NOMO-1 treated with DMSO at 0.1 percent for 48 hours (cell line): ENCODE data around the gene KLF18.
"Not testable (repeated sequence)": the region's sequence is repeated elsewhere in the genome, so short reads cannot be mapped to it uniquely, and the experiment has no call there.

Source experiments
- DNase-seq: peaks from one replicate; lab custom pipeline; 2025; ENCODE audit not compliant: unreplicated experiment; lab: John Stamatoyannopoulos, UW

The KLF18 gene

GRCh38 chr1:44141531-44141930, at the start of gene KLF18:
TSS of gene KLF18 (minus strand) at chr1:44141631. CDS start at chr1:44141631, 0 bp downstream.
- DNase-seq = no peak

- no peak for DNase-seq
These were observed 33.2 kb upstream of the KLF18 start for GRCh38 chr1:44174630-44175029.

GRCh38 chr1:44170281-44170823, 28.9 kb upstream of the KLF18 start:
- no peak for DNase-seq

GRCh38 chr1:44168520-44169098, 27.2 kb upstream of the KLF18 start:
- no peak for DNase-seq

- no peak for DNase-seq
These were observed 20.1 kb upstream of the KLF18 start for GRCh38 chr1:44161546-44161945.

- DNase-seq = no peak
These were observed 17.4 kb upstream of the KLF18 start for GRCh38 chr1:44158871-44159270.

GRCh38 chr1:44157903-44158302, 16.5 kb upstream of the KLF18 start:
- DNase-seq = no peak

- no peak for DNase-seq
These were observed 12.6 kb upstream of the KLF18 start for GRCh38 chr1:44154049-44154448.

GRCh38 chr1:44152692-44153091, 11.3 kb upstream of the KLF18 start:
- no peak for DNase-seq

- no peak for DNase-seq
These were observed 10.4 kb upstream of the KLF18 start for GRCh38 chr1:44151808-44152207.

- DNase-seq = no peak
These were observed 9.9 kb upstream of the KLF18 start for GRCh38 chr1:44151332-44151731.

- DNase-seq = no peak
These were observed 6.2 kb upstream of the KLF18 start for GRCh38 chr1:44147582-44147981.

- DNase-seq = no peak
These were observed 5.3 kb upstream of the KLF18 start for GRCh38 chr1:44146536-44147361.

GRCh38 chr1:44144962-44145756, 3.7 kb upstream of the KLF18 start:
- DNase-seq = no peak

- DNase-seq = not testable (repeated sequence)
These were observed 1.9 kb downstream of the KLF18 start for GRCh38 chr1:44139565-44139964.

- DNase-seq = no peak
These were observed 3.2 kb downstream of the KLF18 start for GRCh38 chr1:44138239-44138638.

- no peak for DNase-seq
These were observed 5.5 kb downstream of the KLF18 start for GRCh38 chr1:44135886-44136285.

- no peak for DNase-seq
These were observed 7.1 kb downstream of the KLF18 start for GRCh38 chr1:44134071-44134920.

GRCh38 chr1:44131411-44131810, 10.0 kb downstream of the KLF18 start:
- no peak for DNase-seq

GRCh38 chr1:44129616-44130500, 11.6 kb downstream of the KLF18 start:
- no peak for DNase-seq
